NCI-H2029 (cell line): ENCODE results near the gene PASK.

Source experiments
- DNase-seq: peaks from one replicate; lab custom pipeline; 2025; lab: John Stamatoyannopoulos, UW

The PASK gene

GRCh38 chr2:241126201-241126611 lies 23.1 kb downstream of the PASK start:
- DNase-seq: no peak

- no peak for DNase-seq
Measured at GRCh38 chr2:241125626-241126025, 23.6 kb downstream of the PASK start.

- no peak for DNase-seq
Measured at GRCh38 chr2:241123816-241124536, 25.3 kb downstream of the PASK start.

- DNase-seq: no peak
Measured at GRCh38 chr2:241122376-241123002, 26.8 kb downstream of the PASK start.

- no peak for DNase-seq
Measured at GRCh38 chr2:241121008-241121407, 28.3 kb downstream of the PASK start.

- no peak for DNase-seq
Measured at GRCh38 chr2:241120440-241120839, 28.8 kb downstream of the PASK start.

- DNase-seq: no peak
Measured at GRCh38 chr2:241118737-241119505, 30.4 kb downstream of the PASK start.

- no peak for DNase-seq
Measured at GRCh38 chr2:241116606-241117560, 32.4 kb downstream of the PASK start.

- no peak for DNase-seq
Measured at GRCh38 chr2:241115361-241115760, 33.9 kb downstream of the PASK start.

GRCh38 chr2:241114836-241115235 lies 34.4 kb downstream of the PASK start:
- DNase-seq: no peak

GRCh38 chr2:241112592-241112991 lies 36.7 kb downstream of the PASK start:
- DNase-seq: no peak

- no peak for DNase-seq
Measured at GRCh38 chr2:241112046-241112445, 37.2 kb downstream of the PASK start.

GRCh38 chr2:241111440-241111805 lies 37.8 kb downstream of the PASK start:
- no peak for DNase-seq

GRCh38 chr2:241110607-241111439 lies 38.4 kb downstream of the PASK start:
- no peak for DNase-seq

- no peak for DNase-seq
Measured at GRCh38 chr2:241110089-241110606, 39.1 kb downstream of the PASK start.

GRCh38 chr2:241109210-241110088 lies 39.8 kb downstream of the PASK start:
- no peak for DNase-seq

- DNase-seq: no peak
Measured at GRCh38 chr2:241108271-241109209, 40.7 kb downstream of the PASK start.

- DNase-seq: no peak
Measured at GRCh38 chr2:241107031-241107783, 42.1 kb downstream of the PASK start.
